Measurements from ENCODE around the gene C19orf12.
"Not testable (repeated sequence)": the region's sequence is repeated elsewhere in the genome, so short reads cannot be mapped to it uniquely, and the experiment has no call there.

The C19orf12 gene

DNA sequence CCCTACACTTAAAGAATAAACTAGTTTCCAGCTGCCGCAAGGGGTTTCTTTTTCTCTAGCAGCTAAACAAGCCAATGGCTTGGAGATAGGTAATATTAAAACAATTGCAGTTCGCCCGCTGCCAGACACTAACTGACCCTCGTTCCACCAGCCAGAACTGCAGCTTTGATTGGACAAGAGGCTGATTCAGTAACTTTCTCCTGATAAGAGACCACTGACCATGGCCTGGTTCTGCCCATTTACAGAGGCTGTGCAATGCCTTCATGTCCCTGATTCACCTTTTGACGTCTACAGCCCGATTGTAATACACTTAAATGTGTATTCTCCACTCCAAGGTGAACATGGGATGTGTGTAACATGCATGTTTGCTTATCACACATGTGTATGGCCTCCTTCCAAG is 12.8 kb upstream of the C19orf12 start:
- DNase-seq, result no peak

DNA sequence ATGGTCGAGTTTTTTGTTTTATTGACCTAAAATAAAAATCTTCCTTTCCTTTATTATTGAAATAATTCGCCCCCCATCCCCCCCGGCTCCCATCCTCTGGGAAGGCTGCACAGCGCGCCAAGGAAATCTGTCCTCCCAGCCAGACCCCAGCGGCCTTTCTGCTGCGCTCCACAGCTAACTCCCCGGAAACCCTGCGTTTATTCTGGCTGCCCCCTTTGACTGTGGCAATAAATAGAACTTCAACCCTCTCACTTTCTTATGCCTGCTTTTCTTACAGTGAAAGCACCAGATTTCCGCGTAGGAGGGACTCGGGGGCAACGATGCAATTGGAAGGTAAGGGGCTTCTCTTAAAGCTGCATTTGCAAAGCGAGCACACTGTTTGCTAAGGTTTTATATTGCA is 9.7 kb upstream of the C19orf12 start:
- no peak for DNase-seq

DNA sequence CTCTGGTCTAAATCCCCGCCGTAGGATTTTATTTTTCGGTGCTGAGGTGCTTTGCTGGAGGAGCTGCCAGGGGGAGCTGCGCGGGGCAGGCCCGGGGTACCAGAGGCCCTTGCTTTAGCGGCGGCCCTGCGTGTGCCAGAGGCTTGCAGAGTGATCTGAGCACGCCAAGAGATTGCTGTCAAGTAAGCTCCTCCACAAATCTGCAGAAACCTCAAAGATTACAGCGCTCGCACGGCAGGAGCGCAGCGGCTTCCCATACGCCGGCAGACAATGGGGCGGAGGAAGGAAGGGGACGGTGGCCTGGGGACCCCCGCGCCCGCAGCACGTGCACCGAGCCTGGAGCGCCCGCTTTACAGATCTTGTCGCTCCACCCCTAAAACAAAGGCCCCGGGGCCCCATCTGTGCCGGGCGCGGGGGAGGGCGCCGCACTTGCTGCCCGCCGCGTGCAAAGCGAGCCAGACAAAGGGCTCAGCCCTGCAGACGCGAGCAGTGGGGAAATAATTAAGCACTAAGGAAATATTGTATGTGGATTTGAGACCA is 9.1 kb upstream of the C19orf12 start:
- no peak for DNase-seq

- DNase-seq, result no peak
Observed at GRCh38 chr19:29717051-29717450, 2.0 kb upstream of the C19orf12 start.

DNA sequence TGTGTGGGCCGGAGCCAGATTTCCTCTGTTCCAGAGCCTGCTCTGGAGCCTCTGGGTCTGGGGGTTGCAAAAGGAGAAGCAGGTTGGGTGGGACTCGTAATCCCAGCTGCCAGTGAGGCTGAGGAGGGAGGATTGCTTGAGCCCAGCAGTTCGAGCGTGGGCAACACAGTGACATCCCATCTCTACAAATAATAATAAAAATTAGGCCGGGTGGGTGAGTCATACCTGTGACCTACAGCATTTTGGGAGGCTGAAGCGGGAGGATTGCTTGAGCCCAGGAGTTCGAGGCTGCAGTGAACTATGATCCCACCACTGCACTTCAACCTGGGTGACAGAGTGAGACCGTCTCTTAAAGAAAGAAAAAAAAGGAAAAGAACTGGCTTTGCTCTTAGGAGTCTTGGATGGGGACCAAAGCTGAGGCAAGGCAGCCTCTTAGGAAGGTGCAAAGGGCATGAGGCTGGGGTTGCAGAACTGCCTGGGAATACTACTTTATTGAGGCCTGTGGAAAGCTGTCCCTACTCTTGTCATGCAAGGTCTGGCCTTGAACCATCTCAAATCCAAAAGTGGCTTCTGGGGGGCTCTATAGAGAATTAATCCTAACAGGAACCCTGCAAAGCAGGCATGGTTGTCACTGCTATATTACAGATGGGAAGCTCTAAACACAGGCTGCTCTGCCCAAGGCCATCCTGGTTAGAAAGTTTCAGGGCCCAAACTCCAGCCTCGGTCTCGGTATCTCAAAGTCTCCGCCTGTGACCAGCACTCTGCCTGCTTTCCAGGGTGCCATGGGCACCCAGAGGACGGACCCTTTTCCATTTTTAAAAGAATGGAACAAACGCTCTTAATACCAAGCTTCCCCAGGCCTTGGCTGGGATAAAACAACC is 880 bp upstream of the C19orf12 start:
- no peak for DNase-seq

- no peak for DNase-seq
Observed at GRCh38 chr19:29714371-29714952, 599 bp downstream of the C19orf12 start.

DNA sequence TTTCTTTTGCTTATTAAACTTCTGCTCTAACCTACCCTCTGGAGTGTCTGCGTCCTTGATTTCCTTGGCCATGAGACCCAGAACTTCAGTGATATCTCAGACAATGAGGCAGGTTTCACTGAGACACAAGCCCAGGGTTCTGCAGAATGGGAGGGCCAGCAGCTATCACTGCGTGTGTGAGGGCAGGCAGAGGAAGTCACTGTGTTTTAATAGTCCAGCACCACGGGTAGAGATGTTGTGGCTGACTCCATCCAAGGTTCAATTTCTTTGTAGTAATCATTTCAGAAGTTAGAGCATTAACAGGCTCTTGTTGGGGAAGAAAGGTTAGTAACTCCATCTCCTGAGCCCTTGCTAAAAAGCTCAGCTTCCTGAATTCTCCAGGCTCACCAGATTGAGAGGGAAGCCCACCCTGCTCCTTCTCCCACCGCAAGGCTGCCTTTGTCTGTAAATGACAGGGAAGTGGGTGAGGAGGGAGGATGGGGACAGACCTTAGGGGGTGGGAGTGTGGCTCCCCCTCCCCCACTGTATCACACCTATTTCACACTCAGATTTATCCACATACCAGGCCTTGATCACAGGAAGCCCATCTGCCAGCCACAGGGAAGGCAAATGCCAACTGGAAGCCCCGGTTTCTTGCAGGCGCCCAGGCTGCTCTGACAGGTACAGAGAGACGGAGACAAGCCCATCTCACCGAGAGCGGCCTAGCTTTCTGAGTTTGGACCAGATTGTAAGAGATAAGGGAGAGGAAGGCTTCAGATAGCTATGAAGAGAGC is 2.1 kb downstream of the C19orf12 start:
- DNase-seq, result no peak

DNA sequence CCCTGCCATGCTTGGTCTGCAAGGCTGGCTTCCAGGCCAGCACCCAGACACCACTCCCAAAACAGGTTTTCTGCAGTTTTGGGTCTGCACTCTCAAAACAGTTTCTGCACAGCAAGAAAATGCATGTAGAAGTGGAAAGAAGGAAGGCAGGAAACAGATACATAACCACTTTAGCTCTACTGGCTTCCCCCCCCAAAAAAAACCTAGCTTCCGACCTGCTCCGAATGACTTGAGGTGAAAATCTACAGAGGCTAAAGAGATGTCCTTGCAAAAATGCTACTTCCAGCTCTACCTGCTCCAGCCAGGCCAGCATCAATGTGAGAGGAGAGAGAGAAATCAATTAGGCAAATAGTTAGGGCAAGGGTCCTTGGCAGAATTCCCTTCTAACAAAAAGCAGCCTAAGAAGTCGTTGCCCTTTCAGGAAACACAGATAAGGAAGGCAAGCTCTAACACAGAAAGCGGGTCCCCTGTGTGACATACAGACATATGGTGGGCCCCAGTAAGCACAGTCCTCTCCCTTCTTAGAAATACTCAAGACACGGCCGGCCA is 3.4 kb downstream of the C19orf12 start:
- no peak for DNase-seq

GRCh38 chr19:29709440-29709798 is 5.6 kb downstream of the C19orf12 start:
- DNase-seq, result not testable (repeated sequence)

DNA sequence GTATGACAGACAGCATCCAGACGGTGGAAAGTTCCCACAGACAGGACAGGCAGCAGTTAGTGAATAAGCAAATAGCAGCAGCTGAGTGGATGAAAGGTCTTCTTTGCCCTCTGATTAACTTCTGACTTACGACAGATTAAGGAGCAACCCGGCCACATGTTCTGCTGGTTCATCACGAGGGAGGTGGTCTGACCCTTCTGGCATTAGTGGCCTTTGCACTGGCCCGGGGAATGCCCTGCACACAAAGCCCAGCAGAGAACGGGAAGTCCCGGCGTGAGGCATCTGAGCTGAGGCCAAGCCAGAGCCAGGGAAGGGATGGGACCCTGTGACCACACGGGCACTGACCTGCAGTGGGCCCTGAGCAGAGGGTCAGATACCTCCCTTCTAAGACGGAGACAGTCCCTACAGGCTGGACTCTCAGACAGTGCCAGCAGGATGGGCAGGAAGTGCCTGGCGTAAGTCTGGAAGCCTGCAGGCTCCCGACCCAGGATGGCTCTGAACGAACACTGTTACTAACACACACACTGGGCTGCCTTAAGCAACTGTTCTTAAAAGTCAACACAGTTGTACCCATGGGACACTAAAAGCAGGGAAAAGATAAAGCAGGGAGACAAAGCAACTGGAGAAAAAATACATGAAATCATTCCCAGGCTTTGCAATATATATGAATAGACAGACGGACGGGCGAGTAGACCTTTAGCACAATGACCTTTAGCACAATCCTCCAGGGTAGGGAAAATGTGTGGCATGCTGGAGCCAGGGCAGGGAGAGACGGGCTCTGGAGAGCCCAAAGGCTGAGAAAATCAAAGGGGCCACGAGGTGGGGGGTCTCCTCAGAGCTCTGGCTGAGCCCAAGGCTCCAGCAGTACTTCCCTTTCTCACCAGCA is 6.3 kb downstream of the C19orf12 start:
- no peak for DNase-seq

DNA sequence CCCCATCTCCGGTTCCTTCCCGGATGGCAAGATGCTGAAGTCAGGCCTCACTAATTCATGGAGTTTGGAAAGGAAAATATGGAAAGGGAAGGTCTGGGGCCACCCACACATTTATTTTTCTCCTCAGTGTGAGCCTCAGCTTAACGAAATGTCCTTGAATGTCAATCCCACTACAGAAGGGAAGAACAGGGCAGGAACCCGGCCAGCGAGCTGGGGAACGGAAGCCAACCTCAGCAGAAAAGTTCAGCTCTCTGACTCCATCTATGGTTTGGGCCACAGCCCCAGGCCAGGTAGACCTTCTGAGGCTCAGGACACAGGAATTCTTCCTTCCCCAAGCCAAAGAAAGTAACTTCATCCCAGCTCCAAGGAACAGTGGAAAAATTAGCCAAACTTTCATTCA is 8.4 kb downstream of the C19orf12 start:
- no peak for DNase-seq

- DNase-seq, result no peak
Observed at GRCh38 chr19:29705706-29706105, 9.4 kb downstream of the C19orf12 start.

GRCh38 chr19:29704562-29705558 is 10.2 kb downstream of the C19orf12 start:
- no peak for DNase-seq

- DNase-seq, result no peak
Observed at GRCh38 chr19:29702963-29703320, 12.1 kb downstream of the C19orf12 start.

DNA sequence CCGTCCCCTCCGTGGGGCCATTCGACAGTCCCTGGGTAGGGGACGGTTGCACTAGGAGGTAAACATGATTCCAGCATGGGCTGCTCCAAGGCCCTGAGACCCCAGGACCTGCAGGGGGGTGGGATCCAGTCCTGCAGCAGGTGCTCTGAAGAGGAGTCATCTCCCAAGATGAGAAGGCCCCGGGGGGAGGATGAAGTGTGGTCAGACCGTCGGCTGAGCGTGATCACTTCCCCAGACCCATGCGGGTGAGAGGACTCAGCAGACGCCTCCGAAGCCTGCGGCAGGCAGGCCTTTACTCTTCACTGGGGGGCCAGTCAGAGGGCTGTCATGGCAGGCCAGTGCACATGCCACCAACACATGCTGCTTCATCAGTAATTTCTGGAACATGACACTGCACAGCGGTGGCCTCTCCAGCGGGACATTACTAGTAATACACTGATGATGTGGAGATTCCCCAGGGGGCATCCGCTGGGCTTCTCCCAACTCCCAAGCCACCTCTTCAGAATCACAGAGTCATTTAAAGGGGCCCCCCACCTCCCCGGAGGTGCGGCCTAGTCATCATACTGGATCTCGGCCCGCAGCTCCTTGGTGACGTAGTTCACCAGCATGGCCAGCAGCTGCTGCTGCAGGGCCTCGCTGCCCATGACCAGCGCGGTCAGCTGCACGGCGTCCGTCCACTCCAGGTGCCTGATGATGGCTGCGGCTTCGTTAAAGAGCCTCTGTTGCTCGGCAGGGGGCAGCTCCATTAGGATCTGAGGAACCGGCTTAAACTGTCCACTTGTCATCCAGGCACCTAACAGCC is 12.7 kb downstream of the C19orf12 start:
- DNase-seq, result no peak

- DNase-seq, result no peak
Observed at GRCh38 chr19:29700498-29700897, 14.6 kb downstream of the C19orf12 start.

DNA sequence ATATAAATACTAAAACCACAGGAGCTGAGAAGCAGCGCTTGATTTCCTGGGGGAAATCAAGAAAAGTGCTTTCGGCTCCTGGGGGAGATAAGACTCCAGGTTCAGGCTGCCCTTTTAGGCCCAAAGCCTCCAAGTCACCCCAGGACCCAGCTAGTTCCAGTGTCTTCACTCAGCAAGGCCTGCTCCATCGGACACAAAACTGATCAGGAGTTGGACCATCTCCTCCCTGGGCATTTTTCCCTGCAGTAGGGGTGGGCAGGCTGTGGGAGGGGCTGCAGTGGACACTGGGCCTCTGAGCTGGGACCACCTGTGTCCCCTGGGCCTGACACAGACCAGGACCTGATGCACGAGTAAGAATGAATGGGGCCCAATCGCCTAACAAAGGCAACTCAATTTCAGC is 15.2 kb downstream of the C19orf12 start:
- no peak for DNase-seq

GRCh38 chr19:29697523-29698261 is 17.4 kb downstream of the C19orf12 start:
- DNase-seq, result no peak

GRCh38 chr19:29696565-29696846 is 18.6 kb downstream of the C19orf12 start:
- no peak for DNase-seq

Data from NCI-H2029 (cell line).